H1 (cell line): ENCODE results near the gene GTSE1. TPM values are rescaled to one million over a fixed set of nuclear protein-coding genes. Genes with fewer than 3 reads are reported as not detected.

ENCODE experiments used
- CTCF ChIA-PET: fragments of 300-600 bp; sonication (Branson Sonifier 250); formaldehyde crosslinking; loops from one replicate; lab custom pipeline; 2021; ENCODE audit not compliant: partially characterized antibody; lab: Charles Lee
- POLR2A ChIA-PET: fragments of 300-600 bp; sonication (Branson Sonifier 250); formaldehyde crosslinking; loops from one replicate; lab custom pipeline; 2021; ENCODE audit warnings: inconsistent platforms; ENCODE audit not compliant: partially characterized antibody; lab: Charles Lee
- DNase-seq, 2 experiments: peaks; one replicate each; pipeline versions ENCODE4 v3.0.0 to v3.0.0-alpha.2; 2010 to 2022; ENCODE audit warnings: low spot score in 2 of 2, low read depth in 1 of 2, mixed read lengths in 1 of 2
- FAIRE-seq: peaks from 2 replicates; lab custom pipeline; 2011; peaks lifted over from hg19 to GRCh38; lab: Jason Lieb, UNC
- H2AFZ ChIP-seq: 2 replicates; pipeline ENCODE4 v1.8.1; 2012; ENCODE audit warnings: low read length, inconsistent platforms
- H2AK5ac ChIP-seq: 2 replicates; pipeline ENCODE4 v1.6.1; 2013; ENCODE audit warnings: low read depth, low read length
- H2BK120ac ChIP-seq: replicated peaks from 2 replicates; pipeline ENCODE3; 2013; ENCODE audit warnings: low read depth, low read length, inconsistent platforms
- H2BK12ac ChIP-seq: 2 replicates; pipeline ENCODE4 v1.6.1; 2013; ENCODE audit warnings: low read depth, low read length
- H2BK15ac ChIP-seq: 2 replicates; pipeline ENCODE4 v1.6.1; 2013; ENCODE audit warnings: low read length
- H2BK20ac ChIP-seq: 2 replicates; pipeline ENCODE4 v1.6.1; 2013; ENCODE audit warnings: low read length
- H2BK5ac ChIP-seq: 2 replicates; pipeline ENCODE4 v1.6.1; 2013; ENCODE audit warnings: low read depth, low read length
- H3K14ac ChIP-seq: 2 replicates; pipeline ENCODE4 v1.6.1; 2013; ENCODE audit warnings: inconsistent platforms; ENCODE audit not compliant: insufficient read length
- H3K18ac ChIP-seq: 2 replicates; pipeline ENCODE4 v1.6.1; 2013; ENCODE audit warnings: low read length; ENCODE audit errors: extremely low read depth
- H3K23ac ChIP-seq: 2 replicates; pipeline ENCODE4 v1.6.1; 2013; ENCODE audit warnings: inconsistent platforms; ENCODE audit not compliant: insufficient read length
- H3K23me2 ChIP-seq: 2 replicates; pipeline ENCODE4 v1.6.1; 2013; ENCODE audit warnings: low read depth, low read length
- H3K27ac ChIP-seq: 2 replicates; pipeline ENCODE4 v1.6.1; 2011; ENCODE audit warnings: low read depth, low read length, inconsistent platforms
- H3K27me3 ChIP-seq, 4 experiments: replicated peaks in 1 of 4; 1 replicate in 1 of 4; 2 replicates in 3 of 4; pipeline versions ENCODE4 v1.6.1 to v1.8.1; 2011 to 2013; ENCODE audit warnings: low read length in 3 of 4, mild to moderate bottlenecking in 3 of 4, inconsistent platforms in 2 of 4, mixed read lengths in 2 of 4, moderate library complexity in 1 of 4; ENCODE audit not compliant: control insufficient read depth in 3 of 4, insufficient read depth in 3 of 4; ENCODE audit errors: extremely low read depth in 1 of 4
- H3K36me3 ChIP-seq, 4 experiments: 2 replicates each; pipeline versions ENCODE4 v1.6.1 to v1.8.1; 2011 to 2013; ENCODE audit warnings: mild to moderate bottlenecking in 4 of 4, low read length in 3 of 4, moderate library complexity in 2 of 4, control low read depth in 1 of 4, inconsistent platforms in 1 of 4; ENCODE audit not compliant: insufficient read depth in 4 of 4, control insufficient read depth in 2 of 4
- H3K4ac ChIP-seq: replicated peaks from 2 replicates; pipeline ENCODE3; 2013; ENCODE audit warnings: low read length, low read depth, mixed read lengths, inconsistent platforms; ENCODE audit not compliant: insufficient read length
- H3K4me1 ChIP-seq, 4 experiments: replicated peaks in 1 of 4; 1 replicate in 1 of 4; 2 replicates in 3 of 4; pipeline versions ENCODE4 v1.6.1 to v1.8.1; 2011 to 2013; ENCODE audit warnings: low read length in 3 of 4, inconsistent platforms in 2 of 4, mixed read lengths in 1 of 4; ENCODE audit not compliant: insufficient read depth in 4 of 4, control insufficient read depth in 3 of 4
- H3K4me2 ChIP-seq, 2 experiments: 2 replicates each; pipeline versions ENCODE4 v1.6.1 to v1.8.1; 2011 to 2013; ENCODE audit warnings: low read depth in 2 of 2, low read length in 2 of 2, control low read depth in 1 of 2, inconsistent platforms in 1 of 2, mild to moderate bottlenecking in 1 of 2; ENCODE audit not compliant: insufficient read depth in 1 of 2
- H3K4me3 ChIP-seq, 4 experiments: fragments of 200-600, 300-600 bp in 1 of 4; sonication (generic), shearing (Covaris generic), sonication (Bioruptor Twin) in 1 of 4; 2 replicates each; pipeline versions ENCODE4 v1.5.1 to v1.8.1; 2011 to 2016; ENCODE audit warnings: low read length in 4 of 4, low read depth in 3 of 4, control low read depth in 2 of 4, inconsistent platforms in 2 of 4, mild to moderate bottlenecking in 2 of 4, mixed read lengths in 1 of 4, moderate library complexity in 1 of 4; ENCODE audit not compliant: insufficient read depth in 2 of 4; ENCODE audit errors: extremely low read depth in 1 of 4
- H3K56ac ChIP-seq: replicated peaks from 2 replicates; pipeline ENCODE3; 2013; ENCODE audit warnings: low read depth, mild to moderate bottlenecking, mixed read lengths, low read length, inconsistent platforms; ENCODE audit not compliant: insufficient read length
- H3K79me1 ChIP-seq: 2 replicates; pipeline ENCODE4 v1.6.1; 2013; ENCODE audit warnings: low read depth, low read length, control low read depth
- H3K79me2 ChIP-seq, 2 experiments: 2 replicates each; pipeline versions ENCODE4 v1.6.1 to v1.8.1; 2012 to 2013; ENCODE audit warnings: low read length in 2 of 2, mild to moderate bottlenecking in 2 of 2, inconsistent platforms in 1 of 2; ENCODE audit not compliant: insufficient read depth in 2 of 2, control insufficient read depth in 1 of 2
- H3K9ac ChIP-seq, 4 experiments: replicated peaks in 1 of 4; 1 replicate in 1 of 4; 2 replicates in 3 of 4; pipeline versions ENCODE4 v1.6.1 to v1.8.1; 2011 to 2013; ENCODE audit warnings: low read depth in 3 of 4, low read length in 3 of 4, control low read depth in 2 of 4, mild to moderate bottlenecking in 2 of 4, moderate library complexity in 2 of 4, inconsistent platforms in 1 of 4; ENCODE audit errors: extremely low read depth in 1 of 4
- H3K9me3 ChIP-seq, 2 experiments: 2 replicates each; pipeline versions ENCODE4 v1.6.1 to v1.8.1; 2012 to 2013; ENCODE audit warnings: mild to moderate bottlenecking in 2 of 2, moderate library complexity in 2 of 2, control low read depth in 1 of 2, inconsistent platforms in 1 of 2, low read depth in 1 of 2, low read length in 1 of 2, mixed read lengths in 1 of 2; ENCODE audit not compliant: insufficient read depth in 2 of 2
- H4K20me1 ChIP-seq, 2 experiments: replicated peaks in 1 of 2; 2 replicates each; pipeline versions ENCODE3 to v1.8.1; 2011 to 2013; ENCODE audit warnings: inconsistent platforms in 2 of 2, low read length in 2 of 2, mild to moderate bottlenecking in 1 of 2; ENCODE audit not compliant: insufficient read depth in 2 of 2, control insufficient read depth in 1 of 2
- H4K5ac ChIP-seq: 2 replicates; pipeline ENCODE4 v1.6.1; 2013; ENCODE audit warnings: low read length, low read depth, mixed read lengths, inconsistent platforms; ENCODE audit not compliant: insufficient read length
- H4K8ac ChIP-seq: 2 replicates; pipeline ENCODE4 v1.8.0; 2013; ENCODE audit warnings: mild to moderate bottlenecking, moderate library complexity, low read length, inconsistent platforms; ENCODE audit not compliant: insufficient read depth; ENCODE audit errors: extremely low read depth
- H4K91ac ChIP-seq: replicated peaks from 2 replicates; pipeline ENCODE3; 2013; ENCODE audit warnings: low read length, mixed read lengths, inconsistent platforms; ENCODE audit not compliant: insufficient read length
- ASH2L ChIP-seq: fragments of 200-600, 300-600 bp; sonication (generic); IDR thresholded peaks from one replicate; pipeline ENCODE4 v1.7.1; 2017; ENCODE audit warnings: low read length
- BACH1 ChIP-seq: IDR thresholded peaks from 2 replicates; pipeline ENCODE4 v1.6.1; 2012; ENCODE audit warnings: low read length, improper control_type of control experiment
- CREB1 ChIP-seq: IDR thresholded peaks from 2 replicates; pipeline ENCODE4 v1.6.1; 2012; ENCODE audit warnings: inconsistent platforms
- FOSL1 ChIP-seq: IDR thresholded peaks from 2 replicates; pipeline ENCODE4 v1.6.1; 2011; ENCODE audit warnings: mild to moderate bottlenecking, low read depth, low read length, moderate library complexity; ENCODE audit not compliant: insufficient read depth
- SUZ12 ChIP-seq: fragments of 200-600 bp; sonication (generic); IDR thresholded peaks from 2 replicates; pipeline ENCODE4 v1.6.1; 2012; ENCODE audit warnings: mild to moderate bottlenecking, inconsistent platforms, low read length, moderate library complexity, mixed read lengths
- WGBS, 2 experiments: shearing (Covaris generic) in 1 of 2; methylation state at CpG; one replicate each; pipeline versions ENCODE4 v1.1.6 to v1.1.7; 2013 to 2015; ENCODE audit warnings: low lambda C conversion rate in 2 of 2, mixed read lengths in 2 of 2, inconsistent platforms in 1 of 2, low coverage in 1 of 2, missing lambda C conversion rate in 1 of 2; ENCODE audit not compliant: insufficient replicate concordance in 2 of 2, insufficient coverage in 1 of 2, insufficient read length in 1 of 2; ENCODE audit errors: extremely low coverage in 1 of 2, missing lambda C conversion rate in 1 of 2; 5-methylcytosine and 5-hydroxymethylcytosine counted together
- polyA plus RNA-seq, 7 experiments: library from polyadenylated mRNA; depleted of rRNA in 3 of 7; stranded (reverse) in 5 of 7; unstranded in 2 of 7; fragments of >200 nt in 5 of 7; fragments of 200-250 nt in 2 of 7; gene quantifications; 1 replicate in 5 of 7; 2 replicates in 1 of 7; 4 replicates in 1 of 7; pipeline versions ENCODE4 v1.2.1 to v1.2.3, GENCODE V29; 2011 to 2013; ENCODE audit warnings: missing spikeins in 2 of 7, mixed read lengths in 2 of 7
- total RNA-seq: library from RNA; stranded (reverse); fragmentation: NEBNext Ultra II Directional; extraction: Animal tissue kit (Norgen Biotek cat#: 25700); gene quantifications from 2 replicates; pipeline ENCODE4 v1.2.1, GENCODE V29; 2021

The GTSE1 gene
- total and polyA plus RNA-seq, 2 of the 8 experiments (the other 6 are each of a cell fraction or from before 2014, with no cell fraction given) = 17.5 to 38.6 TPM

DNA sequence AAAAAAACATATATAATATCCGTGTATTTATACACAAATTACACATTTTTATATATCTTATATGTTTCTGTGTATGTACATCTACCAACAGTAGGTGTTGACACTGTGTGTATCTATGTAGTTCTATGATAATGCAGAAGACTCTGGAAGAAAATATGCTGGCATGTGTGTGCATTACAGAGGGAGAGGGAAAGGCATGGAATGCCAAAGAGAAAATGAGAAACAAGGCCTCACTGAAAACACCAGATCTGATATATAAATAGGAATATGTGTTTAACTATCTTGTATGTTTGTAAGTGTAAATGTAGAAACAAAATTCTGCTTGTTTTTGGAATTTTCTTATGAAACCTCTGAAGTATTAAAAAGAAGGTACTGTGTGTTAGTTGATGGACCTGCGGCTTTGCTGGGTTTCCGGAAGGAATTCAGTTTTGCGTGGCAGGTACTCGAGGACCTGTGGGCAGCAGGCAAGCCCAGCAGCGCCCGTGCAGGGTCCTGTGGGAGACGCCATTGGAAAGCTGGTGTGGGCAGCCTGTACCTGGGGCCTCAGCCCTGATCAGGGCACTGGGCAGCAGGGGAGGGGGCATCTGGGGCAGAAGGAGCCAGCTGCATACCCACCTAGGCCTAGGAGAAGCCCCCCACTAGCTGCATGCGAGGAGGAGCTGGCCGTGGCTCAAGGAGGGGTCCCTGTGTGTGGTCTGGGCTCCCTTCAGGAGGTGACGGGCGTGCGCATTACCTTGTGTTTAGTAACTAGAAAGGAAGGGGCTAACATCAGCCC lies 31.2 kb downstream of the GTSE1 start:
- CTCF ChIA-PET = interaction anchor here (1.4 kb wide), 1 partner anchor 40 kb away, joined by 4 read pairs; no protein-coding TSS in a partner anchor
- no peak overlapping the region for H3K27ac ChIP-seq
- H3K23ac ChIP-seq = no peak overlapping the region
- no peak overlapping the region for H3K4ac ChIP-seq
- 92 to 100% methylated on average over 1 to 13 of the region's 13 CpGs for WGBS, 2 experiments
- no peak overlapping the region for H4K8ac ChIP-seq
- H3K36me3 ChIP-seq = peaks cover 18 to 48% (median 29%) of the 10 kb centered on the region in 4 experiments
- no peaks in the 10 kb centered on the region for H3K23me2 ChIP-seq
- H3K4me1 ChIP-seq = no peaks in the 10 kb centered on the region
- H4K5ac ChIP-seq = no peak overlapping the region
- no peak overlapping the region for H3K18ac ChIP-seq
- H4K91ac ChIP-seq = no peak overlapping the region
- H2BK5ac ChIP-seq = no peak overlapping the region
- H3K56ac ChIP-seq = no peak overlapping the region
- H2BK15ac ChIP-seq = no peak overlapping the region
- no peak overlapping the region for H3K14ac ChIP-seq
- no peak overlapping the region for H3K4me3 ChIP-seq
- no peak overlapping the region for H2AFZ ChIP-seq
- DNase-seq (no peak), FAIRE-seq (no peak)
- H4K20me1 ChIP-seq = peaks cover 3 to 5% of the 10 kb centered on the region in 2 experiments
- no peak overlapping the region for H2BK20ac ChIP-seq
- no peak overlapping the region for H2AK5ac ChIP-seq
- H2BK12ac ChIP-seq = no peak overlapping the region
- no peaks in the 10 kb centered on the region for H3K9me3 ChIP-seq
- no peaks in the 10 kb centered on the region for H3K79me2 ChIP-seq
- H2BK120ac ChIP-seq = no peak overlapping the region
- no peaks in the 10 kb centered on the region; the same call in 1 of the 2 replicates for H3K79me1 ChIP-seq
- H3K27me3 ChIP-seq = no peaks in the 10 kb centered on the region
- no peak overlapping the region for H3K4me2 ChIP-seq
- no peak overlapping the region for H3K9ac ChIP-seq
- POLR2A ChIA-PET = interaction anchor here (1.1 kb wide), 1 partner anchor 22 kb away, joined by 3 read pairs; no protein-coding TSS in a partner anchor
- TF ChIP-seq CREB1 (no peak), ASH2L (no peak), SUZ12 (no peak), FOSL1 (no peak), BACH1 (no peak)
